SK-N-SH (cell line): Measurements from ENCODE around the gene TMTC2.

Experiments used
- JUND ChIP-seq: IDR thresholded peaks from 2 replicates; pipeline ENCODE4 v1.4.0; 2012
- RAD21 ChIP-seq: IDR thresholded peaks from 2 replicates; pipeline ENCODE4 v1.6.1; 2012; ENCODE audit warnings: mild to moderate bottlenecking, low read length
- RCOR1 ChIP-seq: fragments of 150-350 bp; IDR thresholded peaks from 2 replicates; pipeline ENCODE4 v1.6.1; 2017; ENCODE audit warnings: antibody characterized with exemption, low read length
- TF ChIP-seq, protein P1 (sequence below): fragments of 200-600 bp; sonication (generic); IDR thresholded peaks from 2 replicates; pipeline ENCODE4 v1.6.1; 2017; ENCODE audit warnings: antibody characterized with exemption, mild to moderate bottlenecking, moderate library complexity

DNA sequence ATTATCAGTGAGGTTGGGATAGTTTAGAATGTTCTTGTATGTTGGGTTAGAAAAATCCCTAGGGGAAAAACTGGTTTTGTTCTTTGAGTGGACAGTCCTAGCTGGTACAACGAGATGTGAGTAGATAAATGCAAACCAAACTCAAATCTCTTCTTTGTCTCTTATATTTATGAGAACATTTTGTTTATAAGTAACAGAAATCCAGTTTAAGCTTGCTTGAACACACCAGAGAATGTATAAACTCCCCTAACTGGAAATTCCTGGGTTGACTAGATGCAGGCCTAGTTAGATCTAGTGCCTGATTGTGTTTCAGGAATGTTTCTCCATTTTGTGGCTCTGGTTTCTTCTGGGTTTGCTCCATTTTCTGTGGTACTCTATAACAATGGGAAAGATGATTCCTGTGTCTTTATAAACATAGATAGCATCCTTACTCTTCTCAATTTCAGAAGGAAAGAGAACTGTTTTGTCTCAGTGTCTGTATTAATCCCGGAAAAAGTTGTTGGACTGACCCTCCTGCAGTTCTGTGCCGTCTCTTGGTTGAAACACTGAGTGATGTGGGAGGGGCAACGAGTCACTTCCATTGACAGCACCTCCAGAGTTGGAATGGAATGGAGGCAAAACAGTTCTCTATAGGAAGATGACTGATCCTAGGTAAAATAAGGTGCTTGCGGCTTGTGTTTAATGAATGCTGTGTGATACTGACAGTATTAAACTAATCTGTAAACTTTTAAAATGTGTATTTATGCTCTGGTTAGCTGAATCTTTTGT is 244.8 kb downstream of the TMTC2 start:
- TF ChIP-seq, protein P1, sequence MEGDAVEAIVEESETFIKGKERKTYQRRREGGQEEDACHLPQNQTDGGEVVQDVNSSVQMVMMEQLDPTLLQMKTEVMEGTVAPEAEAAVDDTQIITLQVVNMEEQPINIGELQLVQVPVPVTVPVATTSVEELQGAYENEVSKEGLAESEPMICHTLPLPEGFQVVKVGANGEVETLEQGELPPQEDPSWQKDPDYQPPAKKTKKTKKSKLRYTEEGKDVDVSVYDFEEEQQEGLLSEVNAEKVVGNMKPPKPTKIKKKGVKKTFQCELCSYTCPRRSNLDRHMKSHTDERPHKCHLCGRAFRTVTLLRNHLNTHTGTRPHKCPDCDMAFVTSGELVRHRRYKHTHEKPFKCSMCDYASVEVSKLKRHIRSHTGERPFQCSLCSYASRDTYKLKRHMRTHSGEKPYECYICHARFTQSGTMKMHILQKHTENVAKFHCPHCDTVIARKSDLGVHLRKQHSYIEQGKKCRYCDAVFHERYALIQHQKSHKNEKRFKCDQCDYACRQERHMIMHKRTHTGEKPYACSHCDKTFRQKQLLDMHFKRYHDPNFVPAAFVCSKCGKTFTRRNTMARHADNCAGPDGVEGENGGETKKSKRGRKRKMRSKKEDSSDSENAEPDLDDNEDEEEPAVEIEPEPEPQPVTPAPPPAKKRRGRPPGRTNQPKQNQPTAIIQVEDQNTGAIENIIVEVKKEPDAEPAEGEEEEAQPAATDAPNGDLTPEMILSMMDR = no peak
- TF ChIP-seq RAD21 = no peak
- no peak for TF ChIP-seq JUND
- TF ChIP-seq RCOR1 = no peak
